RWPE2 (cell line): ENCODE data around the gene SUFU.

ENCODE experiments used
- ATAC-seq: fragments of 200-7000 bp; cut with Tn5 transposase; 3 replicates; pipeline ENCODE4 v1.9.1; 2021; ENCODE audit warnings: low read depth
- DNase-seq: peaks from one replicate; pipeline ENCODE4 v3.0.0-alpha.2; 2020; ENCODE audit warnings: low spot score
- H3K27ac ChIP-seq: fragments of 450-650 bp; 2 replicates; pipeline ENCODE4 v1.5.1; 2017; ENCODE audit warnings: mild to moderate bottlenecking; ENCODE audit not compliant: poor library complexity, severe bottlenecking
- H3K27me3 ChIP-seq: fragments of 250-450 bp; sonication (Bioruptor Pico); 2 replicates; pipeline ENCODE4 v1.5.1; 2021; ENCODE audit warnings: mild to moderate bottlenecking, moderate library complexity; ENCODE audit not compliant: insufficient read depth, poor library complexity, severe bottlenecking
- H3K36me3 ChIP-seq: fragments of 250-450 bp; sonication (Bioruptor Pico); 2 replicates; pipeline ENCODE4 v1.5.1; 2020; ENCODE audit warnings: low read depth, mild to moderate bottlenecking, moderate library complexity
- H3K4me1 ChIP-seq: fragments of 250-450 bp; sonication (Bioruptor Pico); 2 replicates; pipeline ENCODE4 v1.5.1; 2021; ENCODE audit warnings: mild to moderate bottlenecking, moderate library complexity; ENCODE audit not compliant: insufficient read depth, poor library complexity, severe bottlenecking
- H3K4me3 ChIP-seq: fragments of 250-450 bp; sonication (Bioruptor Pico); 2 replicates; pipeline ENCODE4 v1.5.1; 2021; ENCODE audit warnings: mild to moderate bottlenecking, moderate library complexity; ENCODE audit not compliant: severe bottlenecking
- H3K9me3 ChIP-seq: fragments of 250-450 bp; sonication (Bioruptor Pico); 2 replicates; pipeline ENCODE4 v1.5.1; 2021; ENCODE audit warnings: mild to moderate bottlenecking, moderate library complexity; ENCODE audit not compliant: severe bottlenecking
- CTCF ChIP-seq: fragments of 450-650 bp; IDR thresholded peaks from one replicate; pipeline ENCODE4 v1.5.1; 2017; ENCODE audit warnings: mild to moderate bottlenecking, moderate library complexity; ENCODE audit not compliant: poor library complexity, severe bottlenecking

The SUFU gene

GRCh38 chr10:102608487-102608886 is 104.7 kb downstream of the SUFU start:
- no peak for TF ChIP-seq CTCF
- H3K9me3 ChIP-seq: no peaks in the 10 kb centered on the region
- H3K4me3 ChIP-seq: no peak overlapping the region
- DNase-seq (no peak), ATAC-seq (no peak)
- peak overlapping the region; percentile 93 for H3K27ac ChIP-seq
- H3K36me3 ChIP-seq: no peaks in the 10 kb centered on the region
- H3K4me1 ChIP-seq: peaks cover 51% of the 10 kb centered on the region
- no peaks in the 10 kb centered on the region for H3K27me3 ChIP-seq

- DNase-seq (peak; percentile 33), ATAC-seq (peak; percentile 64)
- Histone ChIP-seq H3K4me1 (peaks cover 34% of the 10 kb centered on the region), H3K27me3 (no peaks in the 10 kb centered on the region), H3K4me3 (no peak overlapping the region), H3K27ac (peak overlapping the region; percentile 93), H3K36me3 (no peaks in the 10 kb centered on the region), H3K9me3 (no peaks in the 10 kb centered on the region)
- no peak for TF ChIP-seq CTCF
These were observed 106.7 kb downstream of the SUFU start for GRCh38 chr10:102610441-102610887.

GRCh38 chr10:102611514-102612087 is 107.8 kb downstream of the SUFU start:
- Histone ChIP-seq H3K27ac (peak overlapping the region; percentile 93), H3K4me3 (no peak overlapping the region), H3K36me3 (no peaks in the 10 kb centered on the region), H3K4me1 (peaks cover 25% of the 10 kb centered on the region), H3K9me3 (no peaks in the 10 kb centered on the region), H3K27me3 (no peaks in the 10 kb centered on the region)
- peak; percentile 13 for DNase-seq
- peak; percentile 54; the same call in 2 of the 3 replicates for ATAC-seq
- TF ChIP-seq CTCF: no peak

GRCh38 chr10:102612964-102613275 is 109.1 kb downstream of the SUFU start:
- TF ChIP-seq CTCF: no peak
- H3K9me3 ChIP-seq: no peaks in the 10 kb centered on the region
- H3K4me1 ChIP-seq: peaks cover 15% of the 10 kb centered on the region
- H3K27ac ChIP-seq: peak overlapping the region; percentile 93
- peak; percentile 18 for DNase-seq
- H3K4me3 ChIP-seq: no peak overlapping the region
- H3K27me3 ChIP-seq: no peaks in the 10 kb centered on the region
- H3K36me3 ChIP-seq: no peaks in the 10 kb centered on the region
- ATAC-seq: no peak

- no peak overlapping the region for H3K4me3 ChIP-seq
- no peaks in the 10 kb centered on the region for H3K36me3 ChIP-seq
- H3K4me1 ChIP-seq: peaks cover 15% of the 10 kb centered on the region
- TF ChIP-seq CTCF: no peak
- H3K27ac ChIP-seq: no peak overlapping the region
- H3K27me3 ChIP-seq: no peaks in the 10 kb centered on the region
- H3K9me3 ChIP-seq: no peaks in the 10 kb centered on the region
- DNase-seq: peak; percentile 34
- no peak for ATAC-seq
These were observed 109.5 kb downstream of the SUFU start for GRCh38 chr10:102613286-102613685.
